Activated CD8-positive, alpha-beta T cell treated with anti-CD3 and anti-CD28 coated beads, Interleukin-2, amount 10 ng/mL, durations not matched to agents 7 days and 5 days (primary cell): ENCODE data around the gene LCP1. TPM values are rescaled to one million over a fixed set of nuclear protein-coding genes. Genes with fewer than 3 reads are reported as not detected.
"Not testable (repeated sequence)": the region's sequence is repeated elsewhere in the genome, so short reads cannot be mapped to it uniquely, and the experiment has no call there.

Source experiments
- ATAC-seq: fragments of 150-1000 bp; cut with Tn5 transposase; one replicate; pipeline ENCODE4 v1.10.0; 2021; ENCODE audit warnings: moderate library complexity
- CTCF ChIA-PET: fragments of 350-600 bp; sonication (Branson Sonifier 250); formaldehyde crosslinking; loops from one replicate; lab custom pipeline; 2021; ENCODE audit warnings: antibody characterized with exemption; lab: Charles Lee
- POLR2A ChIA-PET: fragments of 350-600 bp; sonication (Branson Sonifier 250); formaldehyde crosslinking; loops from one replicate; lab custom pipeline; 2021; ENCODE audit warnings: antibody characterized with exemption; lab: Charles Lee
- DNase-seq: peaks from one replicate; pipeline ENCODE4 v3.0.0-alpha.2; 2020
- H3K27ac Mint-ChIP-seq: one replicate; pipeline ENCODE4 v1.8.0; 2021; ENCODE audit warnings: mild to moderate bottlenecking, mixed read lengths
- H3K27me3 Mint-ChIP-seq: one replicate; pipeline ENCODE4 v1.8.0; 2021; ENCODE audit warnings: low read depth, mixed read lengths
- H3K36me3 Mint-ChIP-seq: one replicate; pipeline ENCODE4 v1.8.0; 2021; ENCODE audit warnings: low read depth, mixed read lengths
- H3K4me1 Mint-ChIP-seq: one replicate; pipeline ENCODE4 v1.8.0; 2021; ENCODE audit warnings: low read depth, mixed read lengths
- H3K4me3 Mint-ChIP-seq: one replicate; pipeline ENCODE4 v1.8.0; 2021; ENCODE audit warnings: mild to moderate bottlenecking, mixed read lengths
- H3K9me3 Mint-ChIP-seq: one replicate; pipeline ENCODE4 v1.8.0; 2022; ENCODE audit warnings: mixed read lengths; ENCODE audit not compliant: insufficient read depth
- total RNA-seq, 2 experiments: library from RNA; stranded (reverse); gene quantifications; one replicate each; pipeline ENCODE4 v1.2.3, GENCODE V29; 2021

The LCP1 gene
- total RNA-seq, 2 experiments from 2014 or later = 1,296 to 1,321 TPM

DNA sequence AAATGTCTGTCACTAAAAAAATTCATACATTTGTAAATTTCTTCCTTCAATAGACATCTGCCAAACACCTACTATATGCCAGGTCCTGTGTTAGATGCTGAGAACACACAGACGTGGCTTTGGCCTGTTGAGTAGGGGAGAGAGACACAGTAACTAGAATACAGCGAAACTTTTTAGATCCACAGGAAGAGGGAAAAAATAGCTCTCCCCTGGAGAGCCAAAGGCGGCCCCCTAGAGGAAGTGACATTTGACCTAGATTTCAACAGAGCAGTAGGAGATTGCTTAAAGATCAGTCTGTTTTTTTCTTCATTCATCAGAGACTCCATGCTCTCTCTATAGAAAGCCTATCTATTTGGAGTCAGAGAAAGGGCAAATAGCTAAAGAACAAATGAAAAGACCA lies 11.3 kb downstream of the LCP1 start:
- CTCF ChIA-PET = interaction anchor here (0.6 to 10.9 kb wide), 14 partner anchors 9 to 158 kb away, joined by 3 to 161 read pairs (median 5); partner anchors contain the start of gene LCP1
- Mint-ChIP-seq H3K4me3 (peak overlapping the region; percentile 74), H3K27ac (peak overlapping the region; percentile 91), H3K27me3 (no peaks in the 10 kb centered on the region), H3K36me3 (peaks cover 89% of the 10 kb centered on the region), H3K9me3 (no peaks in the 10 kb centered on the region), H3K4me1 (peaks cover 97% of the 10 kb centered on the region)
- peak; percentile 52 for DNase-seq
- ATAC-seq = peak; percentile 24
- POLR2A ChIA-PET = interaction anchor here (1.3 to 10.4 kb wide), 4 partner anchors 10 to 40 kb away, joined by 3 to 172 read pairs (median 9); partner anchors contain the start of gene LCP1

DNA sequence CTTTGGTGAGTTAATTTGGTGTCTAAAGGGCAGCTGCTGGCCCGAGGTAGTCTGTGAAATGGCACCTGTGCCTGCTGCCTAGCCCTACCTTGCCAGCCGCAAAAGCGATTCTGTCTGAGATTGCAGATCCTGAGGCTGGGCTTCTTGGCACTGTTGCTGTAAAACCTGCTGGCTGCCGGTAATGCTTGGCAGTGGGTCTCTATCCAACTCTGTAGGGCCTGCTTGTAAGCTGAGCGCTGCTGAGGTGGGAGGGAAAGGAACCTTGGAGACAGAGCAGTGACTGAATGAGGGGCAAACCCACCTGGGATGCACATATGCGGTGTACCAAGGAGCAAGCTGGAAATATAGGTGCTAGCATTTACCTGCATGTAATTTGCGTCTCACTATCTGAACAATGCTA lies 11.7 kb downstream of the LCP1 start:
- Mint-ChIP-seq H3K36me3 (peaks cover 89% of the 10 kb centered on the region), H3K27me3 (no peaks in the 10 kb centered on the region), H3K4me3 (peak overlapping the region; percentile 74), H3K27ac (peak overlapping the region; percentile 91), H3K9me3 (no peaks in the 10 kb centered on the region), H3K4me1 (peaks cover 97% of the 10 kb centered on the region)
- ChIA-PET CTCF (interaction anchor here (0.8 to 10.9 kb wide), 15 partner anchors 7 to 159 kb away, joined by 3 to 161 read pairs (median 5); partner anchors contain the start of gene LCP1), POLR2A (interaction anchor here (0.8 to 10.4 kb wide), 4 partner anchors 9 to 15 kb away, joined by 3 to 172 read pairs (median 5); partner anchors contain the start of gene LCP1)
- ATAC-seq (no peak), DNase-seq (no peak)

GRCh38 chr13:46169758-46170157 lies 12.2 kb downstream of the LCP1 start:
- DNase-seq (no peak), ATAC-seq (peak; percentile 8)
- peaks cover 86% of the 10 kb centered on the region for H3K36me3 Mint-ChIP-seq
- ChIA-PET CTCF (interaction anchor here (1.0 to 10.9 kb wide), 10 partner anchors 7 to 126 kb away, joined by 3 to 161 read pairs (median 12); partner anchors contain the start of genes LCP1 and LRRC63), POLR2A (interaction anchor here (0.8 to 10.4 kb wide), 3 partner anchors 8 to 11 kb away, joined by 5 to 172 read pairs (median 5); partner anchors contain the start of gene LCP1)
- no peaks in the 10 kb centered on the region for H3K9me3 Mint-ChIP-seq
- peaks cover 95% of the 10 kb centered on the region for H3K4me1 Mint-ChIP-seq
- H3K27ac Mint-ChIP-seq = peak overlapping the region; percentile 91
- no peaks in the 10 kb centered on the region for H3K27me3 Mint-ChIP-seq
- peak overlapping the region; percentile 74 for H3K4me3 Mint-ChIP-seq

- Mint-ChIP-seq H3K27ac (peak overlapping the region; percentile 91), H3K36me3 (peaks cover 85% of the 10 kb centered on the region)
Observed at GRCh38 chr13:46168783-46169182, 13.2 kb downstream of the LCP1 start.

GRCh38 chr13:46168341-46168740 lies 13.6 kb downstream of the LCP1 start:
- Mint-ChIP-seq H3K27me3 (no peaks in the 10 kb centered on the region), H3K4me1 (peaks cover 93% of the 10 kb centered on the region), H3K4me3 (peak overlapping the region; percentile 74), H3K36me3 (peaks cover 83% of the 10 kb centered on the region), H3K27ac (peak overlapping the region; percentile 91), H3K9me3 (no peaks in the 10 kb centered on the region)
- POLR2A ChIA-PET = interaction anchor here (1.0 to 10.4 kb wide), 3 partner anchors 9 to 13 kb away, joined by 3 to 172 read pairs (median 19); partner anchors contain the start of gene LCP1
- peak; percentile 15 for ATAC-seq
- DNase-seq = no peak
- CTCF ChIA-PET = interaction anchor here (0.9 to 10.9 kb wide), 13 partner anchors 9 to 153 kb away, joined by 3 to 161 read pairs (median 8); partner anchors contain the start of genes LCP1 and LRRC63

More at GRCh38 chr13:46168783-46169182, 13.2 kb downstream of the LCP1 start:
- ChIA-PET POLR2A (interaction anchor here (1.0 to 10.4 kb wide), 3 partner anchors 8 to 12 kb away, joined by 3 to 172 read pairs (median 19); partner anchors contain the start of gene LCP1), CTCF (interaction anchor here (0.9 to 10.9 kb wide), 13 partner anchors 8 to 152 kb away, joined by 3 to 161 read pairs (median 11); partner anchors contain the start of gene LRRC63)
- no peak for ATAC-seq
- Mint-ChIP-seq H3K4me3 (peak overlapping the region; percentile 74), H3K27me3 (no peaks in the 10 kb centered on the region), H3K9me3 (no peaks in the 10 kb centered on the region), H3K4me1 (peaks cover 95% of the 10 kb centered on the region)
- no peak for DNase-seq

DNA sequence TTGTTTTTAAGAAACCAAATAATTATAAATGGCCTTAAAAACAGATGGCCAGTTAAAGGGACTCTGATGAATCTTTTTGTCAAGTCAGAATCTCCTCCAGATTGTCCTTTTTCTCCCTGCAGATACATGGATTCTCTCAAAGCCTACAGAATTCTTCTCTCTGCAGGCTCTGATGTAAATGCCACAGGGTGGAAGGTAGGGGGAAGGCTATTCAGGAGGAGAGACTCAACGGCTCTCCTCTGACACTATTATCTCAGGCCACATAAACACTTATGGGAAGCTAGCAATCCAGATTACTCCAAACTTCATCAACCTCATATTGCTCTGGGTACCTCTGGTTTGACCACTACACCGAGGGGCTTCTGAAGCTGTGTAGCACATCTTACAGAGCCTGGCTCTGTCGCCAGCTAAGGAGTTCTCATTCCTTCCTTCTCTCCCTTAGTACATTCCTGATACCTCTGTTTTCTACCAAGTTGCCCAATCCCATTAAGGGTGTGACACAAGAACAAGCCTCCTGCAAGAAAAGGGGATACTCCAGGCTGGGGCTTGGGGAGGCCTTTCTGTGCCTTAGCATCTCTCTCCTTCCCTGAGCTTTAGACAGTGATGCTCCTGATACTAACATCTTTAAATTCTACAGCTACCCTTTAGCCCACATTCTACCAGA lies 14.9 kb downstream of the LCP1 start:
- H3K4me1 Mint-ChIP-seq = peaks cover 87% of the 10 kb centered on the region
- H3K4me3 Mint-ChIP-seq = peak overlapping the region; percentile 74
- H3K27ac Mint-ChIP-seq = peak overlapping the region; percentile 65
- H3K9me3 Mint-ChIP-seq = no peaks in the 10 kb centered on the region
- POLR2A ChIA-PET = interaction anchor here (2.2 to 10.4 kb wide), 2 partner anchors 10 to 14 kb away, joined by 19 to 172 read pairs; partner anchors contain the start of gene LCP1
- DNase-seq (no peak), ATAC-seq (no peak)
- no peaks in the 10 kb centered on the region for H3K27me3 Mint-ChIP-seq
- peaks cover 78% of the 10 kb centered on the region for H3K36me3 Mint-ChIP-seq
- CTCF ChIA-PET = interaction anchor here (0.9 to 10.9 kb wide), 10 partner anchors 9 to 154 kb away, joined by 3 to 161 read pairs (median 12); partner anchors contain the start of genes LCP1 and LRRC63

DNA sequence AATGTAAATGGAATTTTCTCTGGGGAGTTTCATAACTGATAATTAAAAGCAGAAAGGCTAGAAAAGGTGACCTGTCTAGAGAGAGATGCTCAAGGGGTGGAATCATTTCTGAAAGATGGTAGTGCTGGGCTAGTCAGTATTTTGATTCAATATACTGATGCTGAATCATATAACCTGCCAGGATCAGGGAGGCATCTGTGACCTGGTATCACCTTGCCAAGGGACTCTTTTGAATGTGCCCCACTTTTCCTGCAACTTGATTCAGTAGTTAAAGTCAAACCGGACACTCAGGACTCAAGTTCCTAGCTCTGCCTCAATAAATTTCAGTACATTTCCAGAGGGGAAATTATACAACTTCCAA lies 15.8 kb downstream of the LCP1 start:
- Mint-ChIP-seq H3K36me3 (peaks cover 78% of the 10 kb centered on the region), H3K4me1 (peaks cover 86% of the 10 kb centered on the region), H3K9me3 (no peaks in the 10 kb centered on the region), H3K27me3 (no peaks in the 10 kb centered on the region), H3K4me3 (peak overlapping the region; percentile 37), H3K27ac (peak overlapping the region; percentile 74)
- no peak for ATAC-seq
- no peak for DNase-seq
- CTCF ChIA-PET = interaction anchor here (2.8 to 4.3 kb wide), 3 partner anchors 11 to 155 kb away, joined by 14 to 21 read pairs (median 14); no protein-coding TSS in a partner anchor
- POLR2A ChIA-PET = interaction anchor here (10.4 kb wide), 1 partner anchor 15 kb away, joined by 172 read pairs; the partner anchor contains the start of gene LCP1

- ATAC-seq (peak; percentile 53), DNase-seq (no peak)
- Mint-ChIP-seq H3K36me3 (peaks cover 74% of the 10 kb centered on the region), H3K9me3 (no peaks in the 10 kb centered on the region), H3K27ac (peak overlapping the region; percentile 74), H3K4me3 (peak overlapping the region; percentile 37), H3K4me1 (peaks cover 85% of the 10 kb centered on the region), H3K27me3 (no peaks in the 10 kb centered on the region)
- ChIA-PET CTCF (interaction anchor here (1.7 to 4.3 kb wide), 4 partner anchors 11 to 156 kb away, joined by 5 to 21 read pairs (median 10); no protein-coding TSS in a partner anchor), POLR2A (interaction anchor here (1.2 to 10.4 kb wide), 2 partner anchors 11 to 16 kb away, joined by 3 to 172 read pairs; partner anchors contain the start of gene LCP1)
Observed at GRCh38 chr13:46165485-46166223, 16.3 kb downstream of the LCP1 start.

- no peak for DNase-seq
- Mint-ChIP-seq H3K4me3 (peak overlapping the region; percentile 56), H3K27me3 (no peaks in the 10 kb centered on the region), H3K27ac (peak overlapping the region; percentile 81), H3K36me3 (peaks cover 74% of the 10 kb centered on the region), H3K4me1 (peaks cover 85% of the 10 kb centered on the region), H3K9me3 (no peaks in the 10 kb centered on the region)
- ChIA-PET CTCF (interaction anchor here (1.3 to 1.8 kb wide), 3 partner anchors 10 to 125 kb away, joined by 3 to 7 read pairs (median 5); no protein-coding TSS in a partner anchor), POLR2A (interaction anchor here (1.2 to 10.4 kb wide), 2 partner anchors 12 to 17 kb away, joined by 3 to 172 read pairs; partner anchors contain the start of gene LCP1)
- no peak for ATAC-seq
Observed at GRCh38 chr13:46164661-46165060, 17.3 kb downstream of the LCP1 start.

DNA sequence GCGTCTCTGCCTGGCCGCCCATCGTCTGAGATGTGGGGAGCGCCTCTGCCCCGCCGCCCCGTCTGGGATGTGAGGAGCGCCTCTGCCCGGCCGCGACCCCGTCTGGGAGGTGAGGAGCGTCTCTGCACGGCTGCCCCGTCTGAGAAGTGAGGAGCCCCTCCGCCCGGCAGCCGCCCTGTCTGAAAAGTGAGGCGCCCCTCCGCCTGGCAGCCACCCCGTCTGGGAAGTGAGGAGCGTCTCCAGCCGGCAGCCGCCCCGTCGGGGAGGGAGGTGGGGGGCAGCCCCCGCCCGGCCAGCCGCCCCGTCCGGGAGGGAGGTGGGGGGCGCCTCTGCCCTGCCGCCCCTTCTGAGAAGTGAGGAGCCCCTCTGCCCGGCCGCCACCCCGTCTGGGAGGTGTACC lies 19.2 kb downstream of the LCP1 start:
- H3K4me3 Mint-ChIP-seq, DNase-seq, H3K9me3 Mint-ChIP-seq, H3K27me3 Mint-ChIP-seq, ATAC-seq: not testable (repeated sequence)
- peaks cover 82% of the 10 kb centered on the region for H3K4me1 Mint-ChIP-seq
- peaks cover 76% of the 10 kb centered on the region for H3K36me3 Mint-ChIP-seq
- CTCF ChIA-PET = interaction anchor here (1.3 to 9.3 kb wide), 3 partner anchors 9 to 40 kb away, joined by 5 to 161 read pairs (median 37); no protein-coding TSS in a partner anchor
- peak overlapping the region; percentile 40 for H3K27ac Mint-ChIP-seq
- POLR2A ChIA-PET = interaction anchor here (1.2 to 1.6 kb wide), 3 partner anchors 10 to 19 kb away, joined by 3 to 9 read pairs (median 3); partner anchors contain the start of gene LCP1
